AG09319 (cell line): ENCODE measurements around the gene CHPF2.

Source experiments
- DNase-seq: peaks from one replicate; pipeline ENCODE4 v3.0.0-alpha.2; 2010; ENCODE audit warnings: low read depth; ENCODE audit errors: extremely low read depth
- CTCF ChIP-seq: IDR thresholded peaks from 2 replicates; pipeline ENCODE4 v1.5.1; 2011; ENCODE audit warnings: low read depth, mild to moderate bottlenecking, inconsistent platforms, low read length, moderate library complexity

The CHPF2 gene

GRCh38 chr7:151272877-151273276 is 40.6 kb downstream of the CHPF2 start:
- TF ChIP-seq CTCF = no peak
- DNase-seq = no peak

- TF ChIP-seq CTCF = no peak
- DNase-seq = no peak
These were observed 41.5 kb downstream of the CHPF2 start for GRCh38 chr7:151273651-151274390.

GRCh38 chr7:151274396-151274795 is 42.1 kb downstream of the CHPF2 start:
- no peak for TF ChIP-seq CTCF

GRCh38 chr7:151274936-151275812 is 42.9 kb downstream of the CHPF2 start:
- DNase-seq = no peak
- TF ChIP-seq CTCF = no peak

More at GRCh38 chr7:151274396-151274795, 42.1 kb downstream of the CHPF2 start:
- DNase-seq = no peak

GRCh38 chr7:151275813-151276577 is 43.7 kb downstream of the CHPF2 start:
- no peak for DNase-seq
- TF ChIP-seq CTCF = no peak

- peak; percentile 24 for DNase-seq
- no peak for TF ChIP-seq CTCF
These were observed 44.6 kb downstream of the CHPF2 start for GRCh38 chr7:151276666-151277590.
